NK-92 treated with Interleukin-12 subunit alpha and Interleukin-12 subunit beta, amount 100 ng/mL, for 24 hours (cell line): Measurements from ENCODE around the gene GLT1D1.

Source experiments
- DNase-seq: peaks from one replicate; lab custom pipeline; 2025; lab: John Stamatoyannopoulos, UW

Gene GLT1D1

DNA sequence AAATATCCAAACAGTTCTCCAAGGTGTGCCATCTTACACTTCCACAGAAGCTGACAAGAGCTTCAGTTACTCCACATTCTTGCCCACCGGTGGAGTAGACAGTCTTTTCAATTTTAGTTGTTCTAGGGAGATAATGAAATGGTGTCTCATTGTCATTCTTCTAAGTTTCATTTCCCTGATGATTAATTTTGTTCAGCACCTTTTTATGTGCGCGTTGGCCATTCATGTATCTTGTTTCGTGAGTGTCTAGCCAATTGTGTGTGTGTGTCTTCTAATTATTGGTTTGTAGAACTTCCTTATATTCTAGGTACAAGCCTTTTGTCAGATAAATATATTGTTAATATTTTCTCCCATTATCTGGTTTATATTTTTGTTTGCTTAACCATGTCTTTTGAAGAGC lies 63.1 kb downstream of the GLT1D1 start:
- DNase-seq = no peak

GRCh38 chr12:128918481-128919260 lies 65.4 kb downstream of the GLT1D1 start:
- DNase-seq = no peak

DNA sequence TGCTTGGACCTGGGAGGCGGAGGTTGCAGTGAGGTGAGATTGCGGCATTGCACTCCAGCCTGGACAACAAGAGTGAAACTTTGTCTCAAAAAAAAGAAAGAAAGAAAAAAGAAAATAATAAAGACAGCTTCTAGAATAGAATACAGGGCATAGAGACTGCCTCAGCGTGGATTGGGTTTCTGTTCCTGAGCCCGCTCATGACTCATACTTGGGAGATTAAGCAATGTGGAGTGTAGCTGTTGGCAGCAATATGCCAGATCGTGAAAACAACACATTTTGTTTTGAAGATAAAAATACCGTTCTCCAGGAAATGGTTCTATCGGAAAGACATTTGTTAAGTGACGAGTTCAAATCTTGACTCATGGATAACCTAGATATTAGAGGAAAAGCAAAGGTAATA lies 67.2 kb downstream of the GLT1D1 start:
- no peak for DNase-seq

DNA sequence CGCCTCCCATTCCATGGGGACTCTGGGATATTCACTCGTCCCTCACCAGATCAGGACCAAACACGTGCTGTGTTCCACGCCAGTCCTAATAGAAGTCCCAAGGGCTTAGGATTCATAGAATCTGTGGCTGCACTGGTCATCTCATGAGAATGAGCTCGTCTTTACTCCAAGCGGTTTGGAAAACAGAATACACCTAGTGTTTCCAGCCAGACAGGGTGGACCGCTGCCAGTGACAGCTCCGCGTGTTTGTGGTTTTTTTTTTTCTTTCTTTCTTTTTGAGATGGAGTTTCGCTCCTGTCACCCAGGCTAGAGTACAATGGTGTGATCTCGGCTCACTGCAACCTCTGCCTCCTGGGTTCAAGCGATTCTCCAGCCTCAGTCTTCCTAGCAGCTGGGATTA lies 75.1 kb downstream of the GLT1D1 start:
- no peak for DNase-seq

GRCh38 chr12:128929057-128929456 lies 75.8 kb downstream of the GLT1D1 start:
- DNase-seq = no peak

- DNase-seq = no peak
Observed at GRCh38 chr12:128930606-128931005, 77.3 kb downstream of the GLT1D1 start.

DNA sequence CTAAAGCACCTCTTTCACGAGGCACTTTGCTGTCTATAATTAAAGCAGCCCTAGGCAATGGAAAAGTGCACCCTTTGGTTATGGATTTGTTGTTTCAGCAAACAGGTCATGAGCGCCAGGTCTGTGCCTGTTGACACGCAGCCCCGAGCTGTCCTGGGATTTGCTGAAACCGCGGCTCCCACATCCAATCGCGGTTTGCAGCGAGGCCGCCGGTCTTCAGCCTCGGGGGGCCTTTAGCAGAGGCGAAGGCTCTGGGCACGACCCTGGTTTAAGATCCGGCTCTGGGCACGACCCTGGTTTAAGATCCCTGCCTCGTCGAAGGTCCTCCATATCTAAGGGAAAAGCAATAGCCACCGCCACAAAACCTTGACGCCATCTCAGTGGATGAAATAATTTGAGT lies 79.2 kb downstream of the GLT1D1 start:
- DNase-seq = no peak

DNA sequence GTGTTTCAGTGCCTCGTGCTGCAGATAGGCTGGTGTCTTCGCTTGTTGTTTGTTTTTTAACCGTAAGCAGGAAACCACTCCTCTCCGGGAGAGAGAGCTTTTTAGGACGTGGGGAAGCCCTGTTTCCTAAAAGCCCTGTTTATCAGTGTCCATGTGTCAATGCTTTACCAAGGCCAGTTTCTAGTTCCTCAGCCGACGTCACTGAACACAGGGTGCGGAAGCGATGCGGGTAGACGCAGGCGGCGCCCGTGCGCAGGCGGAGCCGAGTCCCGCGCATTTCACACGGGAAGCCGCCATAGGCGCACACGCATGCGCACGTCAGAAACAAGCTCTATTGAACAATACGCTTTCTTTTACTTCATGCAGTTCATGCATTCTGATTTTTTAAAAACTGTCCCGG lies 79.8 kb downstream of the GLT1D1 start:
- no peak for DNase-seq

- no peak for DNase-seq
Observed at GRCh38 chr12:128933926-128934325, 80.6 kb downstream of the GLT1D1 start.

DNA sequence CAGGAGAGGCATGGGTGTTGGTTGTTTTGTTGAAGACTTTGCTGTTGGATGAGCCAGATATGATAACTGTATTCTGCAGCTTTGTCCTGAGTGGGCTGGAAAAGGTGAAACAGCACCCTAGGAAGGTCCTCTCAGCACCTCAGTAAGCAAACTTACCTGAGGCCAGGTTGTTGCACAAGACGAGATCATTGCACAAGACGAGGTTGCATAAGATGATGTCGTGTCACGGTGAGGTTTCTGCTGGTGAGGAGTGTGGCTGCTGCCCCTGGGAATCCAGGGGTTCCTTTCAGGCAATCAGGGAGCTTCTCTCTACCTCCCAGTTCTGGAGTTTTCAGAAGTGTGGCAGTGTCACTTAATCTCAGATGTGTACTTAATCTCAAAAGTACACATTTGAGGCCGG lies 85.6 kb downstream of the GLT1D1 start:
- no peak for DNase-seq

DNA sequence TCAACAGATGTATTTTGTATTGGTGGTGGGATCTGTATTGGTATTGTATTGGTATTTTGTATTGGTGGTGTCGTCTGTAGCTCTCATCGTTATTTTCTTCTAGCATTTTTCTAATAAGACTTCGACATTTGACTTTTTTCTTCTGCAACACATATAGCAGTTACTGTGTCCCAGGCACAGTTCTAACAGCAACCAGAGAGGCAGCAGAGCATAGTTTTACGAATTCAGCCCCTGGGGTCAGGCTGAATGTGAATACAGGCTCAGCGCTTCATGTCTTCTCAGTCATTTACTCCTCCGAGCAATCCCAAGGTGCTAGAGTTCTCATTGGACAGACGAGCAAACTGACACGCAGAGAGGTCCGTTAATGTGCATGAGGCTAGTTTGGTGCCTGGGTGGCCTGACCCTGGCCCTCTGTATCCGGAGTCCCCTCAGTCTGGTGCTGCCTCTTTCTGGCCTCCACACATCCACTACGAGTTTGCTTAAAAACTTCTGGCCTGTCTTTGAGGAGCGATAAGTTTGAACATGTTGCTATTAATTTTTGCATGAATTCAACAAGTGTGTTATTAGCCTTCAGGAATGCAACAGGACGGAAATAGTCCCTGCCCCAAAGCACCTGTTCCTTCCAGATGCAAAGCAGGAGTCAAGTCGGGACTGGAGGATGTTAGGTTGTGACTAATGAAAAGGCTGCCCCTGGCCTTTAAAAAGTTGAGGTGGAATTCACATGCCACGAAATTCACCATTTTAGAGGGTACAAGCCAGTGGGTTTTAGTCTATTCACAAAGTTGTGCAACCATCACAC lies 87.0 kb downstream of the GLT1D1 start:
- DNase-seq = no peak

- no peak for DNase-seq
Observed at GRCh38 chr12:128940974-128941373, 87.7 kb downstream of the GLT1D1 start.

DNA sequence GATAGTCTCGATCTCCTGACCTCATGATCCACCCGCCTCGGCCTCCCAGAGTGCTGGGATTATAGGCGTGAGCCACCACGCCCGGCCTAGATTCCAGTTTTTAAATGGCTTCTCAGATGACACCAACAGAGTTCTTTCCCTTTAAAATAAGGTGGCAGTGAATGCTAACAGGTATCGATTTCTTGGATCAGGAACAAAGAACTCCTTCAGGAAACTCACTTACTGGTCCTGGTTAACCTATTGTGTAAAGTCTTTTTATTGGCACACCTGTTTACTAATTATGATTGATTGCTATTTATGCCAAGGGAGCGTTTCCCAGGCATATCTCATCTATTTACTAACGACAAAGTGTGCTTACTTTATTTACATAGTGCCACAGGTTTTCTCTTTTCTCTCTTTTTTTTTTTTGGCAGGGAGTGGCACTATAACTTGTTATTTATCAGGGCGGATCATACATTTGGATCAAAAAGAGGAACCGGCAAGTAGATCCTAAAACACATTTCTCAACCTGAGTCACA lies 89.7 kb downstream of the GLT1D1 start:
- DNase-seq = no peak

- DNase-seq = no peak
Observed at GRCh38 chr12:128944956-128945355, 91.7 kb downstream of the GLT1D1 start.

- no peak for DNase-seq
Observed at GRCh38 chr12:128947209-128947608, 93.9 kb downstream of the GLT1D1 start.

- no peak for DNase-seq
Observed at GRCh38 chr12:128949086-128949485, 95.8 kb downstream of the GLT1D1 start.

GRCh38 chr12:128951448-128951847 lies 98.2 kb downstream of the GLT1D1 start:
- DNase-seq = no peak

DNA sequence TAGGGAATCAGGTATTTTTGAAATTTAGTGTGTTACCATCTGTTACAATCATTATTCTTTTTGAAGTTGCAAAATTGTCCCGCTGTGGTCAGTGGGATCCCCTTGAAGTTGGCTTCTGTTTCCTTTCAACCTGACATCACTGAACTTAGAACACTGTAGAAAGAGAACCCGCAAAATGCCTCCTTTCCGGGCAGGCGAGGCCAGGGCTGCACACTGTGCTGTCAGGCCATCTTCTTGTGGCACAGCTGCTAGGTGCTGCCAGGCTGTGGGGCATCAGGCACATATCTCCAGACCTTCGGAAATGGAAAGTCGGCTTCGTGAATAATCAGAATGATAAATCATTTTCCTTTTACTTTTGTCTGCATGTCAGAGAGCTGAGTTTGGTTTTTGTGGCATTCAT lies 103.5 kb downstream of the GLT1D1 start:
- no peak for DNase-seq

- no peak for DNase-seq
Observed at GRCh38 chr12:128959901-128960300, 106.6 kb downstream of the GLT1D1 start.

DNA sequence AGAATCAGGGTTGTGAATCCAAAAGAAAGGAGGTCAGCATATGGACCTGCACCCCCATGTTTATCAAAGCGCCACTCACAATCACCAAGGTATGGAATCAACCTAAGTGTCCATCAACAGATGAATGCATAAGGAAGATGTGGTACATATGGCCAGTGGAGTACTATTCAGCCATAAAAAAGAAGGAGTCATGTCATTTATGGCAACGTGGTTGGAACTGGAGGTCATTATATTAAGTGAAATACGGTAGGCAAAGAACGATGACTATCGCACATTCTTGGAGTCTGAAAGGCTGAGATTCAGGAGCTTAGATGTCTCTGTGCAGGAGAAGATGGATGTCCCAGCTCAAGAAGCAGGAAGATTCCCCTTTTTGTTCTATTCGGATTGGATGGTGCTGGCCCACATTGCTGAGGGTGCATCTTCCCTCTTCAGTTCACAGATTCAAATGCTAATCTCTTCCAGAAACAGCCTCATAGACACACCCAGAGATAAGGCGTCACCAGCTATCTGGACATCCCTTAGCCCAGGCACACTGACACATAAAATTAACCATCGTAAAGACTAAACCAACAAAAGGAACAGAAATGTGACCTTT lies 108.1 kb downstream of the GLT1D1 start:
- DNase-seq = no peak

GRCh38 chr12:128961957-128962356 lies 108.7 kb downstream of the GLT1D1 start:
- DNase-seq = no peak

DNA sequence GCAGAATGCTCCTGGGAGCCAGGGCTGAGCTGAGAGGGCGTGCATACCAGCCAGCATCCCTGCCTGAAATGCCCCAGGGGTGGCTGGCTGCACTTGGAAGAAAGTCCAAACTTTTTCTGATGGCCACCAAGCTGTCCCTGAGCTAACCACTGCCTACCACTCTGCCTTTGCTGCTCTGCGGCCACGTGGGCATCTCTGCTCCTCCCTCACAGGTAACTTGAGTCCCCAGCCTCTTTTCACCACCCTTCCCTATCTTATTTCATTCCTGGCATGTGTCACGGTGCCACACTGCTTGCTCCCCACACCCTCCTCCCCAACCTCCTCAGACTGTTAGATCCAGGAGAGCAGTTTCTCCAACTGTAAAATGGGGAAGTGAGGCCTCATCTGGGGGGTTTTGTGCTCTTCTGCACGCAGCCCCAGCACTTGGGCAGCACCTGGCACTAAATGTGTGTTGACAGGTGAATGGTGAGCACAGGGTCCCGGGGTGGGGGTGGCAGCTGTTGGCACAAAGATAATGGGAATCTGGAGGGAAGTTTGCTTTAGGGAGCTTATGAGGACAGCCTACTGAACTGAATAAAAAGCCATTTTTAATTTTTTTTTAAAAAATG lies 113.0 kb downstream of the GLT1D1 start:
- no peak for DNase-seq
